ENCODE data around the gene MUSTN1.

The MUSTN1 gene

DNA sequence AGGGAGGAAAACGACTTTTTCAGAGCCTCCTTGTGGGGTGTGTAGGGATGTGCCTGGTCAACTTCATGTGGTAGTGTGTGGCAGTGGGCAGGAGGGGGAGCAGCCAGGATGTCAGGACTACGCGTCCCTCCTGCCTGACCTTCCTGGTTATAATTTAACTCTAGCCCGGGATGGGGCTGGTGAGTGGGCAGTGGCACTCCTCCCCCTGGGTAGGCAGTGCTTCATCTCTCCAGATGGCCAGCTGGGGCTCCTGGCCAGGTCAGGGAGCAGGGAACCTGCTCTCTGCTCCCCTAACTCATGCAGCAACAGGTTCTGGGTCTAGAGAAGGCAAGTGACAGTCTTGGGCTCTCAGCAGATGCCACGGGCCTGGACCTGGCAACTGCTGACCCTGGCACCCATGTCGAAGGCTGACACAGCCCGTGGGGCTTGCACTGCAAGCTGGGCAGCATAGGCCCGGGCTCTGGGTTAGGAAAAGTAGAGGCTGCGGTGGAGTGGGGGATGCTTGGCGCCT is 6.9 kb downstream of the MUSTN1 start:
- H3K27ac ChIP-seq, result no peak overlapping the region
- TF ChIP-seq, protein P1, sequence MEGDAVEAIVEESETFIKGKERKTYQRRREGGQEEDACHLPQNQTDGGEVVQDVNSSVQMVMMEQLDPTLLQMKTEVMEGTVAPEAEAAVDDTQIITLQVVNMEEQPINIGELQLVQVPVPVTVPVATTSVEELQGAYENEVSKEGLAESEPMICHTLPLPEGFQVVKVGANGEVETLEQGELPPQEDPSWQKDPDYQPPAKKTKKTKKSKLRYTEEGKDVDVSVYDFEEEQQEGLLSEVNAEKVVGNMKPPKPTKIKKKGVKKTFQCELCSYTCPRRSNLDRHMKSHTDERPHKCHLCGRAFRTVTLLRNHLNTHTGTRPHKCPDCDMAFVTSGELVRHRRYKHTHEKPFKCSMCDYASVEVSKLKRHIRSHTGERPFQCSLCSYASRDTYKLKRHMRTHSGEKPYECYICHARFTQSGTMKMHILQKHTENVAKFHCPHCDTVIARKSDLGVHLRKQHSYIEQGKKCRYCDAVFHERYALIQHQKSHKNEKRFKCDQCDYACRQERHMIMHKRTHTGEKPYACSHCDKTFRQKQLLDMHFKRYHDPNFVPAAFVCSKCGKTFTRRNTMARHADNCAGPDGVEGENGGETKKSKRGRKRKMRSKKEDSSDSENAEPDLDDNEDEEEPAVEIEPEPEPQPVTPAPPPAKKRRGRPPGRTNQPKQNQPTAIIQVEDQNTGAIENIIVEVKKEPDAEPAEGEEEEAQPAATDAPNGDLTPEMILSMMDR (conservative IDR thresholded peaks at IDR 0.05), result no peak
- no peak for TF ChIP-seq ZFX (IDR thresholded peaks at IDR 0.05)

DNA sequence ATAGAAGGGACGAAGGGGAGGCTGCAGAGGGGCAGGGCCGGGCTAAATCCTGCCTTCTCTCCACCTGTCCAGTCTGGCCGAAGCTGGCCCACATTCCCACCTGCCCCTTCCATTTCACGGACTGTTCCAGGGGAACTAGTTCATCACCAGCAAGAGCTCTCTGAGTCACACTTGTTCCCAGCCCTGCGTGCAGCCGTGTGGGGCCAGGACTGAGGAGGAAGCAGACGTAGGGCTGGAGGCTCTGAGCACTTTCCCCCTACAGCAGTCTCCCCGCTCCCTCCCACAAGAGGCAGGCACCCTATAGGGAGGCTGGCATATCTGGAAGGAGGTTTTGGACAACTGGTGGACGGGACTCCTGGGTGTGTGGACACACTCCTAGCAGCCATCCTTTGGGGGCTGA is 7.4 kb downstream of the MUSTN1 start:
- H3K27ac ChIP-seq, result no peak overlapping the region
- TF ChIP-seq, protein P1 (conservative IDR thresholded peaks at IDR 0.05), result no peak
- TF ChIP-seq ZFX (IDR thresholded peaks at IDR 0.05), result no peak

DNA sequence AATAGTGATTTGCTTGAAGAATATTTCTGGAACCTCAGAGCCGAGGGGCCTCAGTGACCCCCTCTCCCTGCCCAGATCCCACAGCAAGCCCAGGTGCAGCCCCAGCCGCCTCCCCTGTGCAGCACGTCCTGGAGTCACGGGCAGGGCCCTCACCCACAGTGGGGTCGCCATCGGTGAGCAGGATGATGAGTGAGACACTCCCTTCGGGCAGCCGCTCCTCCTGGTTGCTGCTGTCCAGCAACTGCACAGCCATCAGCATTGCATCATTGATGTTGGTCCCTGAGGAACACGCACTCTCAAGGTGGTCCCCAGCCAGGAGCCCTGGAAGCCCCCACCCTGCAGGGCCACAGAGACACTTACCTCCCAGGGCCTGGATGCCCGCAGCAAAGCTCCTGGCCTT is 10.8 kb downstream of the MUSTN1 start:
- no peak overlapping the region for H3K27ac ChIP-seq
- TF ChIP-seq, protein P1 (conservative IDR thresholded peaks at IDR 0.05), result no peak
- no peak for TF ChIP-seq ZFX (IDR thresholded peaks at IDR 0.05)

DNA sequence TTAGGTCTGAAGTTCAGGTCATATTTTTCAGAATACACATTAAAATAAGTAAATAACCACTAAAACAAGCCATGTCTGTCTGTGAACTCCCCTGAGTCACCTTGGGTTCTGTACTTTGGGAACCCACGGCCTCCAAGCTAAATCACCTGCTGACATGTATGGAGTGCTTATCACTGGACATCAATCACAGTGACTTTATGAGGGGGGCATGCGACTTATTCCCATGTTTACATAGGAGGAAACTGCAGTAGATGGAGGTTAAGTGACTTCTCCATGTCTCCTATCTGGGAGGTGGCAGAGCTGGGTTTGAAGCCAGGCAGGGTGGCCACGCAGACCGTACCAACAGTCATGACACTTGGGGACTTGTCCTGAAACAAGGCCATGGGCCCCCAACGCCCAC is 12.5 kb downstream of the MUSTN1 start:
- no peak overlapping the region for H3K27ac ChIP-seq
- no peak for TF ChIP-seq ZFX (IDR thresholded peaks at IDR 0.05)
- TF ChIP-seq, protein P1 (conservative IDR thresholded peaks at IDR 0.05), result no peak

DNA sequence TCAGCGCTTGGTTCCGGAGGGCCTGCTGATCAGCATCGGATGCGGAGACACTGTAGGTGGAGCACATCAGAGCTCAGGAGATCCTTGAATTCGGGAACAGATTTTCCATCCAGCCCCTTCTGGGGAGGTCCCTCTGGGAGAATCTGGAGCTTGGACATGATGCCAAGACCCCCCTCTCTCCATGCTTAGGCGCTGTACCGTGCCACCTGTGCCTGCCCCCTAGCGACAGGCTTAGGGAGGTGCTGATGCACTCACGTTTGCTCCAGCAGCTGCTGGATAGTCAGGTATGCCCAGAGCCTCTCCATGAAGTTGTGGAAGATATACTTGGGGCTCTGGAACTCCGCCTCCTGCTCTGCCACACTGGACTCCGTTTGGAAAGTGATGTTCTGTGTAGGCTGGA is 14.1 kb downstream of the MUSTN1 start:
- no peak overlapping the region for H3K27ac ChIP-seq
- TF ChIP-seq, protein P1 (conservative IDR thresholded peaks at IDR 0.05), result peak; percentile 82
- TF ChIP-seq ZFX (IDR thresholded peaks at IDR 0.05), result no peak

DNA sequence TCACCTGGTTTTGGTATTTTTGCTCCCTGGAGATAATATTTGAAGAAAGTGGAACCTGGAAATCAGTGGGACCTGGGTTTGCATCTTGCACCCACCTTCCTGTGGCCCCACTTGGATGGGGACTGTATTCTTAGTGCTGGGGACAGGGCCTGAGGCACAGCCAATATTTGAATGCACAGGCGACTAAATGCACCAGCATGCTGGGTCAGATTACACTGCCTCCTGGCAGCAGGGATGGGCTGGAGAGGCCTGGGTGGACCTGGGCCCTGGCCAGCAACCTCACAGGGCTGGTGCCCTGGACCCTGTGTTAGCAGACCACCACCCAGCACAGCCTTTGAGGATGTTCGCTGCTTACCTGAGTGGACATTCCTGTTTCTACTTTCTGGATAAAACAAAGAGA is 14.9 kb downstream of the MUSTN1 start:
- TF ChIP-seq ZFX (IDR thresholded peaks at IDR 0.05), result no peak
- TF ChIP-seq, protein P1 (conservative IDR thresholded peaks at IDR 0.05), result no peak
- no peak overlapping the region for H3K27ac ChIP-seq

DNA sequence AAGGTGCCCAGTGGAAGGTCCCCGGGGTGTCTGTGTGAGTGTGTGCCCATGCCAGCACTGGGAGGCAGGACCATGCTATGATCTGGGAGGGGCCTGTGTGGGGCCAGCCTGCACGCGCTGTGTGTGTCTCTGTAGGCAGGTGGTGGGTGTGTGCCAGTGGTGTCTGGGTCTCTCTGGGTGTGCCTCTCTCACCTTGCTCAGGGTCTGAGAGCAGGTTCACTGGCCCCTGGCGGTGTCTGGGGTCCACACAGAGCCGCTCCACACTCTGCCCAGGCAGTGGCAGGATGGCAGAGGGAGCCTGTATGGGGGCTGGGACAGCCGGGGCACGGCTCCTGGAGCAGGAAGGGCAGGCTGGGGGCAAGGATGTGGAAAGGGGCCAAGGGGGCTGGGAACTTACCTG is 17.0 kb downstream of the MUSTN1 start:
- H3K27ac ChIP-seq, result no peak overlapping the region
- TF ChIP-seq, protein P1 (conservative IDR thresholded peaks at IDR 0.05), result no peak
- TF ChIP-seq ZFX (IDR thresholded peaks at IDR 0.05), result no peak
